NCI-H226 (cell line): Measurements from ENCODE around the gene SLC9A5.

Source experiments
- DNase-seq: peaks from one replicate; pipeline ENCODE4 v3.0.0-alpha.2; 2015

Gene SLC9A5

DNA sequence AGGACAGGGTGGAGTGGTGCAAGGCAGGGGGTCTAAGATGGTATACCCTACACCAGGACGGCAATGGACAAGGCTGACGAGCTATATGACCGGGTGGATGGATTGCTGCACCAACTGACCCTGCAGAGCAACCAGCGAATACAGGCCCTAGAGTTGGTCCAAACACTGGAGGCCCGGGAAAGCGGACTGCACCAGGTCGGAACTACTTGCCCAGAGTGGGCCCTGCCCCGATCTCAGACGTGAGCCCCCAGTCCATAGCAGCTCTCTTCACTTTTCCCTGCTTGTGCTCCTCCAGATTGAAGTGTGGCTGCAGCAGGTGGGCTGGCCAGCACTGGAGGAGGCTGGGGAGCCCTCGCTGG lies 33.6 kb downstream of the SLC9A5 start:
- no peak for DNase-seq

DNA sequence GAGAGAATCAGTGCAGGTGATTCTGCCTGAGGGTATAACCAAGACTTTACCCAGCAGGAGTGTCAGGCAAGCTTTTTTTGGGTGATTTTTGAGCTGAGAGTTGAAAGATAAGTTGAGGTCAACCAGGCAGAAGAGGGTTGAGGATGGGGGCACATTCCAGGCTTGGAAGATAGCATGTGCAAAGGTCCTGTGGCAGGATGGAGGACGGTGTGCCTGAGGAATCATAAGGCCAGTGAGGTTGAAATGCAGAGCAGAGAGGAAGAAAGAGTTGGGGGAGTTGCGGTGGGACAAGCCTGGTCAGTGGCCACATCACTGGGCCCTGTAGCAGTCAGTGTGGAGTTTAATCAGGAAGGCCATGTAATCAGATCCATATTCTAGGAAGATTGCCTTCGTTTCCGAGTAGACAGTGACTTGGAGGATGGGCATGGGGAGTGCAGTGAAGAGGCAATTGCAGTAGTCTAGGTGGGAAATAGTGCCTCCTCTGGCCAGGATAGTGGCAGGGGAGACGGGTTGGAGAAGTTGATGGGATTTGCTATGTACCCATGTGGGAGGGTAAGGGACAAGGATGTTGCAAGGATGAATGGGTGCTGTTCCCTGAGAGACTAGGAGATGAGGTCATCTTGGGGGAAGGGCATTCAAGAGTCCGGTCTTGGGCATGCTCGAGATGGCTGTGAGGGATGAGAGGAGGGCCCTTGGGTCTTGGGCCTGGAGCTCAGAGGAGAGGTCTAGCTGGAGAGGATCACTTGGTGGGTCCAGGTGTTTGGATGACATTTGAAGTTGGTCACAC lies 34.5 kb downstream of the SLC9A5 start:
- no peak for DNase-seq

DNA sequence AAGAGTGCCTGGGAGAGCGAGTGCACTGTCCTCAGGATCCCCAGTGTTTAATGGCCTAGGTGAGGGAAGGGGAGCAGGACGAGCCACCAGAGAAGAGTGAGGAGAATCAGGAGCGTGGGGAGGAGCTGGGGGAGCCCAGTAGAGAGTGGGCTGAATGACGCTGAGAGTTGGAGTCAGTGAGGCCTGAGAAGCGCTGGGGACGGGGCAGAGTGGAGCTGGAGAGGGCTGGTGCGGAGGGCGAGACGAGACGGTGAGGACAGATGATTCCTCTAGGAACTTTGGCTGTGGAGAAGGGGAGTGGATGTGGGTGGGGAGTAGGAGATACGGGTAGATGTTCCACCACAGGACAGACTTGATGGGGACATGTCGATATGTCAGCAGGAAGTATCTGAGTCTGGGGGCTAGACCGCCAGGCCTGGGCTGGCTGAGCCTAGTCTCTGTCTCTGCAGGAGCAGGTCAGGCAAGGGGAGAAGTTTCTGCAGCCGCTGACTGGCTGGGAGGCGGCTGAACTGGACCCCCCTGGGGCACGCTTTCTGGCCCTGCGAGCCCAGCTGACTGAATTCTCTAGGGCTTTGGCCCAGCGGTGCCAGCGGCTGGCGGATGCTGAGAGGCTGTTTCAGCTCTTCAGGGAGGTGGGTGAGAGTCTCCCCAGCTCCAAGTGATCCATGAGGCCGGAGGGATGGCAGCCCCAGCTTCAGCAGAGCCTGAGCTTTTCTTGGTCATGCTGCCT lies 35.2 kb downstream of the SLC9A5 start:
- DNase-seq = no peak

DNA sequence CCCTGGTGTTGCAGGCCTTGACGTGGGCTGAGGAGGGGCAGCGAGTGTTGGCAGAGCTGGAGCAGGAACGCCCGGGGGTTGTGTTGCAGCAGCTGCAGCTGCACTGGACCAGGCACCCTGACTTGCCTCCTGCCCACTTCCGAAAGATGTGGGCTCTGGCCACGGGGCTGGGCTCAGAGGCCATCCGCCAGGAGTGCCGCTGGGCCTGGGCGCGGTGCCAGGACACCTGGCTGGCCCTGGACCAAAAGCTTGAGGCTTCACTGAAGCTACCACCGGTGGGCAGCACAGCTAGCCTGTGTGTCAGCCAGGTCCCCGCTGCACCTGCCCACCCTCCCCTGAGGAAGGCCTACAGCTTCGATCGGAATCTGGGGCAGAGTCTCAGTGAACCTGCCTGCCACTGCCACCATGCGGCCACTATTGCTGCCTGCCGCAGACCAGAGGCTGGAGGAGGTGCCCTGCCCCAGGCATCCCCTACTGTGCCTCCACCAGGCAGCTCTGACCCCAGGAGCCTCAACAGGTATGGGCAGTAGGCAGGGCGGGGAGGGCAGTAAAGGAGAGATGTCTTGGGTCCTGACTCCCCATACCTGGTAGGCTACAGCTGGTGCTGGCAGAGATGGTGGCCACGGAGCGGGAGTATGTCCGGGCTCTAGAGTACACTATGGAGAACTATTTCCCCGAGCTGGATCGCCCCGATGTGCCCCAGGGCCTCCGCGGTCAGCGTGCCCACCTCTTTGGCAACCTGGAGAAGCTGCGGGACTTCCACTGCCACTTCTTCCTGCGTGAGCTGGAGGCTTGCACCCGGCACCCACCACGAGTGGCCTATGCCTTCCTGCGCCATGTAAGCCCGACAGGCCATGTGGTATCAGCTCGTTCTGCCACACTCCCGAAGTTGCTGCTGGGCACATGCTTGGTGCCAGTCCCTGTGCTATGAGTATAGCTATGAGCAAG lies 36.2 kb downstream of the SLC9A5 start:
- no peak for DNase-seq

DNA sequence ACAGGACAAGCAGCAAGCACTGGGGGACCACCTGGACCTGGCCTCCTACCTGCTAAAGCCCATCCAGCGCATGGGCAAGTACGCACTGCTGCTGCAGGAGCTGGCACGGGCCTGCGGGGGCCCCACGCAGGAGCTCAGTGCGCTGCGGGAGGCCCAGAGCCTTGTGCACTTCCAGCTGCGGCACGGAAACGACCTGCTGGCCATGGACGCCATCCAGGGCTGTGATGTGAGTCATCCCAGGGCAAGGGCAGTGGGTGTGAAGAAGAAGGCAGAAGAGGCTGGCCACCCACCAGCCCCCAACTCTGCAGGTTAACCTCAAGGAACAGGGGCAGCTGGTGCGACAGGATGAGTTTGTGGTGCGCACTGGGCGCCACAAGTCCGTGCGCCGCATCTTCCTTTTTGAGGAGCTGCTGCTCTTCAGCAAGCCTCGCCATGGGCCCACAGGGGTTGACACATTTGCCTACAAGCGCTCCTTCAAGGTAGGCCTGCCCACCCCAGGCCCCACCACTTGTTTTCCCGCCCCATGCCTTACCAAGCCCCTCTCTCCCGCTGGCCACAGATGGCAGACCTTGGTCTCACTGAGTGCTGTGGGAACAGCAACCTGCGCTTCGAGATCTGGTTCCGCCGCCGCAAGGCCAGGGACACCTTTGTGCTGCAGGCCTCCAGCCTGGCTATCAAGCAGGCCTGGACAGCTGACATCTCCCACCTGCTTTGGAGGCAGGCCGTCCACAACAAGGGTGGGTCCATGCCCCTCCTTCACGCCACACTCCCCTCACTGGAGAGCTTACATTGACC lies 37.9 kb downstream of the SLC9A5 start:
- DNase-seq = no peak

DNA sequence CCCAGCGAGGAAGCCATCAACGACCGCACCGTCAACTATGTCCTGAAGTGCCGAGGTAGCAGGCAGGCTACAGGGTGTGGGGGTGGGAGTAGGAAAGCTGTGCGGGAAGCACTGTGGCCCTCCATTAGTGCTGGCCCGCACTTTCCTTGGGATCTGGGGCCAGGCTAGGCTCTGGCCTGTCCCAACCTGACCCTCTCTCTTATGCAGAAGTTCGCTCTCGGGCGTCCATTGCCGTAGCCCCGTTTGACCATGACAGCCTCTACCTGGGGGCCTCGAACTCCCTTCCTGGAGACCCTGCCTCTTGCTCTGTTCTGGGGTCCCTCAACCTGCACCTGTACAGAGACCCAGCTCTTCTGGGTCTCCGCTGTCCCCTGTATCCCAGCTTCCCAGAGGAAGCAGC lies 39.2 kb downstream of the SLC9A5 start:
- DNase-seq = no peak

DNA sequence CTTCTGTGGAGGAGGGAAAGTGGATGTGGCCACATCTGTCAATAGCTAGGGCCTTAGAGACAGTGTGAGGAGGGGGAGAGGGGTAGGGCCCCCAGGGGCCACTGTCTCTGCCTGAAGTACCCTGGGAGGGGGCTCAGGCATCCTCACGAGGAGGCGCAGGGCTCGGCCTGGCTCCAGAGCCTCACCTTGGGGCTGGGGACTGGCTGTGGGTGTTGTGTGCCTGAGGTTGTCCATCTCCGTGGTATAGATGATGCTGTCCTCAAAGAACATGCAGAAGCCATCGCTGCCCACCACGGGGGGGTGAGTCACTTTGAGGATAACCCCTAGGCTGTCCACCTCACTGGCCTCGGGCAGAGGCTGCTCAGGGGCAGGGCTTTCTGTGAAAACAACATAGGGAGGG lies 42.7 kb downstream of the SLC9A5 start:
- DNase-seq = no peak

DNA sequence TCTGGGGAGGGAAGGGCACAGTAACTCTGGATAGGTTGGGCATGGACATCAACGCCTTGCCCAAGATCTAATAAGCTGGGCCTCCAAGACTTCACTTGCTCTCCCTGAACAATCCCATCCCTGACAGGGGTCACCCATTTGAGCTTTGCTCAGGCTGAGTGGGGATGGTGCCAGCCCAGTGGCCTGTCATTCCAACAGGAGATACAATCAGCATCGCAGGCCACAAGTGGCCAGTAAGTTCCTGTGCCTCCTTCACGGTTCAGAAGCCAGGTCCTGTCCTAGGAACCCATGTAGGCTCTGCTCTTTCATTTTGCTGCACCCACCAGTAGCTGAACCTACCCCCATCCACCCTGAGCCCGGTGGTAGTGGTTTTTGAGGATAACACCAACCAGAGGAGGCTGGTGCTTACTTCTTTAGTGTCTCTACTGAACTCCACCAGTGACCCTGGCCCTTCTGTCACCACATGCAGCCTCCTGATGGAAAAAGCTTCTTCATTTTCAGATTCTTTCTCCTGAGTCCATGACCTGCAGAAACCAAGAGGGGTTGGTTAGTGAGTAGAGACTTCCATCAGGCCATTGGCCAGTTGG lies 45.5 kb downstream of the SLC9A5 start:
- no peak for DNase-seq

DNA sequence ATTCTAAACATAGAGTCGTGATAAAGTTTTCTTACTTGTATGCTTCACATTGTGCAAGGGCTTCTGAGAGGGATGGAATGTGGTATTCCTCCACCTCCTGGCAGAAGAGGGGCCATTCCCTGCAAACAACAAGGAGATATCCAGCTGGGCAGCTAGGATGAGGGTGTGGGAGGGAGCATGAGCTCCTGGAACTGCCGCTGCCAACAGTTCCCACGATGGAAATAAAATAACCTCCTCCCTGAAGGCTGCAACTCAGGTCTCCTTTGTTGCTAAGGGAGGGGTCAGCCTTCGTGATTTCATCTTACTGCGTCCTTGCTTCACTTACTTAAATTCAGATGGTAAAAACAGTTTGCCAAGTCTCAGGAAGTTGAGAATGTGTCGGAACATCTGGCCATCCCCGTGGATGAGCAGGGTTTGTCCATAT lies 46.2 kb downstream of the SLC9A5 start:
- DNase-seq = peak; percentile 40

DNA sequence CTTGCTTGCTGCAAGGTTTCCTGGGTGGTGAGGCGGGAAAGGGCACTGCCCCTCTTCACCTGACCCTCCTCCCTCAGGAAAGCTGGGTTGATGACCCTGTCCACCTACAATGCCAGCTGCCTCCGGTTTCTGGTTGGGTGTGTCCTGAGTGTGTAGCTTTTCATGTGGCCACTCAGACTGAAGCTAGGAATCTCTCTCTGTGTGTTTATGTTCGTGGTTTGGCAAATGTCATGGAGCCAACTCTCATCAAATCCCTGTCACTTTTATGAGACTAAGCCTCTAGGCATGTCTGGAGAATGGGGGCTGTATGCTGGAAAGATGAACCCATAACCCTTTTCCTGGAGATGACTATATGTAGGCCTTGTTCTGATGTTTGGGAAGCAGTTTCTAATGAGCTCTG lies 47.6 kb downstream of the SLC9A5 start:
- DNase-seq = peak; percentile 54

DNA sequence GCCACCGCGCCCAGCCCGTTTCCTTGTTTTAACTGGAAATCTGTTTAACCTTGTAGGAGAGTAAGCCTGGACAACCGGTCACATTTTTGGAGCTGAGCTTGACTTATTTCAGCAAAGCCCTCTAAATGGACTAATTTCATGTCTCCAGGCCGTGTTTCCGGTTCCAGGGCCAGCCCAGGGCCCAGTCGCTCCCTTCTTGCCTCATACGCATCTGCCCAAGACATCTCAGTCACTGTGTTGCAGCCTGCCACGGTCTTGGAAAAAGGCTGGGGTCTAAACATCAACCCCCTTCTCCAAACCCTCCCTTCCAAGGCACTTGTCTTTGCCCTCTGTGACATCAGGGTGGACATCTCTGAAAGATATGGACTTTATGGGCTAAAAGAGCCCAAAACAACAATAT lies 49.5 kb downstream of the SLC9A5 start:
- DNase-seq = no peak

DNA sequence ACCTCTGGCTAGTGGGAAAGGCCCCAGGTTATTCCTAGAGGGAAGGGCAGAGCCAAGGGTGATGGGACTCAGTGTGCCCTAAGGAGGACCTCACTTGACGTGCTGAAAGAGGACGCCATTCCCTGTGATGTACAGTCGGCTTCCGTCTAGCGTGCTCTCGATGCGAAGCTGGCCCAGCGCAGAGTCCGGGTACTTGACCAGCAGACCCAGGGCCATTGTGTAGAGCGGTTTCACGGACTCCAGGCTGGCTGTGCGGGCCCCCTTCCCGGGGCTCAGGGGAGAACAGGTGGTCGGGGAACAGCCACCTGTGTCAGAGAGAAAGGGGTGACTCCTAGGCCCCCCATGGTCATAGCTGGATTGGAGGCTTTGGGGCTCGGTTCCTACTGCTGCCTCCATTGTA lies 50.5 kb downstream of the SLC9A5 start:
- DNase-seq = no peak

DNA sequence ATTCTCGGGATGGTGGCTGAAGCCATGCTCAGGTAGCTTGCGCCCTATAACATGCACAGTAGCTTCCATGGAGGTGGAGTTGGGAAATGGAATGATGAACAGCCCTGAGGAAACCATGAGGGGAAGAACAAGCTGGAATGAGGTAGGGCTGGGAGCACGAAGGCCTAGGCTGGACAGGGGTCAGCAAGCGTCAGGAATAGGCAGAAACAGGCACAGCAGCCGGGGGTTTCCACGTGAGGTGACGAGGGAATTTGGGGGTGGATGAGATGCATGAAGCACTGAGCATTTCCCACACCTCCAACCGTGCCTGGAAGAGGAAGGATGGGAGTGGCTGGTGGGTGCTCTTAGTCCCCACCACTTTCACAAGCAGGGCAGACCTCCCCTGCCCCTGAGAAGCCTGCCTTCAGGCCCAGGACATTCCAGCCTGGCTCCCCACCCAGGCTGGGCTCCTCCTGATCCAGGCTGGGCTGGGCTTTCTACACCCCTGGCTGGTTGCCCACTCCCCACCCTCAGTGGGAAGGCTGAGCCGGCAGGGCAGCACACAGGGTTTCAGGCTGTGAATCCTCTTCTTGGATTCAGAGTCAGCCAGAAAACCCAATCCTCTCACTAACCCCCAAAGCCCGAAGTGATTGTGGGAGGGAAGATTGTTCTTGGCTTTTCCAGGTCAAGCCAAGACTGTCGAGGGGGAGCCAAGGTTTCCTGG lies 52.5 kb downstream of the SLC9A5 start:
- no peak for DNase-seq

DNA sequence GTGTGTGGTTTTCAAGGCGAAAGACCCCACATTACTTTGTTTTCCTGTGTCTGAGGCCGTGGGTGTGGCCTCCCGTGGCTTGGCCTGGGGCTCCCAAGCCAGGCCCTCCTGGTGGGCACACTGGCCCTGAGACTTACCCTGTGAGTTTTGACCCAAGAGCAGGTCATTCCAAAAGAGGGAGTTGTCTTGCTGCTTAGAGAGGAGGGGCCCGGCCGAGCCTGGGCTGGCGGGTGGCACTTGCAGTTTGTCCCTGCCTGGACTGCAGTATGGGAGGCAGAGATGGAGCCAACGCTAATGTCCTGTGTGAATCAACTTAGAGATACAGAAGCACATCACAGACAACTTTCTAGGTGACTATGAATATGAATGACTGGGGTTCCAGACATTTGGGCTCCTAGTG lies 53.3 kb downstream of the SLC9A5 start:
- DNase-seq = no peak

DNA sequence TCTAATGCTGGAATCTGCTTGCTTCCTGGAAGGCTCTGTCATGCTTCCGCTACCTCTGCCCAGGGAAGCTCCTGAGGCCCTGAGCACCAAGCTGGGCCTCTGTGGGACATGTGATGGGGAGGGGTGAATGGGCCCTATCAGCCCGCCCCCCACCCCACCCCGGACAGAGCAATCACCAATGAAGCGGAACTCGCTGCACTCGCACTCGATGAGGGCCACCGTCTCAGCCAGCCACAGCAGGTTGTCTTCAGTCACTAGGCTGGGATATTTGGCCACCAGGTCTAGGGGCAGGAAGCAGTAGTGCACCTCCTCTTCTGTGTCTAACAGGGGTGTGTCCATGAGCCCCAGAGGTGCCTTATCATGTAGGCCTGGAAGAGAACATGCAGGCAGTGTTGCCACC lies 54.2 kb downstream of the SLC9A5 start:
- DNase-seq = no peak

DNA sequence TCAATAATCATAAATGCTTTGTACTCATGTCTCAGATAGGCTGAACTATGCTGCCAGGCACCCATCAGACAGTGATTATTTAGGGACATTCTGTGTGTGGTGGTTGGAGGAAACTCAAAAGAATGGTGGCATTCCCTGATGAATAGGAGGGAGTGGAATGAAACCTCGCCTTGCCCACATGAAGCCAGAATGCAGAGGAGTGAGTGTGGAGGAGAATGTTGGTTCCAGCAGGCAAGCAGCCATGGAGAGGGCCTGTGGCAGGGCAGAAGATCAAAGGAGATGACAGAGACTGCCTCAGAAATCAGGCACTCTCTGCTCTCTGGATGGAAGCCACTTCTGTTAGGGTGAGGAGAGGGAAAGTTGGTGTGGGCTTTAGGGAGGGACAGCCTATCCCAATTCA lies 55.2 kb downstream of the SLC9A5 start:
- DNase-seq = peak; percentile 24

DNA sequence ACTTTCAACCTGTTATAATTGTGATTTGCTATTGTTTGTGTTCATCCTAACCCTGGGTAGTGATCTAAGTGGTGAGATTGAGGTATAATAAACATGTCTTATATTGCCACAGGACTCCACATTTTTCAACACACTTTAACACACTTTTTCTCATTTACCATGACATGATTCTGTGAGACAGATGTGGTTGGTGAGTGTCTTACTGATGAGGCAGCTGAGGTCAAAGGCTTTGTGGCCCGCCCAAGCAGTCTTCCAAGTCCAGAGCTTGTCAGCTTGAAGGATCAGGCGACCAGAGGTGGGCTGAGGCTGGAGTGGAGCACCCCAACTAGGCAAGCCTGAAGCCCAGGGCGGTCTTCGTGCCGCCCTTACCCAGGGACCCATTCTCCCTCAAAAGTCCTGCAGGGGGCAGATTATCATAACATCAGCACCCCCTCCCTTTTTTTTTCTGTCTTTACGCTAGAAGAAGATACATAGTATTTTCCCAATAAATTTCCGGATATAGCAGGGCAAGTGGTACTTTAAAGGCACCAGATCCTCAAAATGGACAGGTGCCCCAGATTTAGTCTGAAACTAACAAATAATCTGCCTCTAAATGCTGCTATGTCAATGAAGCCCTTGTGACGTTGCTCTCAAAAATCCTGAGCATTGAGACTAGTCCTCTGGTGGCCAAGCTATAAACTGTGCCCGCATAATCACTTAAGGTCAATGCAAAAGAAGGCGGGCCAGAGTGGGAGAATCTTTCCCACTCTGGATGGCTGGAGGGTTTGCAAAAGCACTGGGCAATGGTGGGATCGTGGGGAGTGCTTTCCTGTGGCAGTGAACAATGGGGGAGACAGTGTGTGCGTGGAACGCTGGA lies 56.7 kb downstream of the SLC9A5 start:
- no peak for DNase-seq

DNA sequence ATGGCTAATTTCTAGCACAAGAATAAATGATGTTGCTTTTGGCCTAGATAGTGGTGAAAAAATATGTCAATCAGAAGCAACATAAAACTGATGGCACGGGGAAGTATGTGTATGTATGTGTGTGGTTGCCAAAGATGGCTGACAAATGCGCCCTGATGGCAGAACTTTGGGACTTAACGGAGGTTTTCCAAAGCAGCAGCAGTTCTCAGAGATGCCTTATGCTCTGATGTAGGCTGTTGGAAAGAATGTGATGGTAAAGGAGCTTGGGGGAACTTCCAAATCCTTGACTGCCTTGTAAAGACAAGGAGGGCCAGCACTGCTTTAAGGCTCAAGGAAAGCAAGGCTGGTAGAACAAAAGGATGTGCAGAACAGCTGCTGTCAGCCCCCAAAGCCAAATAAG lies 61.8 kb downstream of the SLC9A5 start:
- DNase-seq = no peak

DNA sequence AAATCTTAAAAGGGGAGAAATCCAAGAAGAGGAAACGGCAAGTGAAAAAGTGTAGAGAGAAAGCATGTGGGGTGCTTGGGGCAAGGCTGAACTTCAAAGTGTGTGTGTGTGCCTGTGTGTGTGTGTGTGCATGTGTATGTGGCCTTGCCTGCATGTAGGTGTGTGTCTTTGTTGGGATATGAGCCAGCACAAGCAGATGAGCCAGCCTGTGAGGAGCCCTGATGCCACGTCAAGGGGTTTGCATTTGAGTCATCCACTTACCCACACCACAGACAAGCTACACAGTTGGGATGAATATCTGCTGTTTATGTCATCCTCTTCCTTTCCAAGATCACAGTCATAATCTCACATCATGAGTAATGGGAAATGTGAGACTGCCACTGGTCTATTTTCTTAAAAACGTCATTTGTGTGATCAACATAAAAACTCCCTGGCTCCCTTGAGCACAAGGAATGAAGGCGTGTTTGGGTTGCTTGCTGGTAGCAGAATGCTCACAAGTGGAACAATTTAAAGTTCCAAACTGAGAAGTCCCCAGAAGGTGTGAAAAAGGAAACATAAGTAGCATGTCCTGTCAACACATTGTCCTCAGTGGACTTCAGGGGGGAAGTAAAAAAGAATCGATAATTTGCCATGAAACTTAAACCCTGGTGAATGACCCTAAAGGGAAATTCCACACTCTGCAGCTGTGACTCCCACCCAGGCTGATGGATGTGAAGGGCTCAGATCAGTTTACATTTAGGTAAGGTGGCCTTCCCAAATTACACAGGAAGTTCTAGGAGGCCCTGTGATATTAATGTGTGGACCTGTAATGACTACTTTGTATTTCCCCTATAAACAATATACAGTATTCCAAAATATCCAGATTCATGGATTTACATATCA lies 63.1 kb downstream of the SLC9A5 start:
- DNase-seq = peak; percentile 98

DNA sequence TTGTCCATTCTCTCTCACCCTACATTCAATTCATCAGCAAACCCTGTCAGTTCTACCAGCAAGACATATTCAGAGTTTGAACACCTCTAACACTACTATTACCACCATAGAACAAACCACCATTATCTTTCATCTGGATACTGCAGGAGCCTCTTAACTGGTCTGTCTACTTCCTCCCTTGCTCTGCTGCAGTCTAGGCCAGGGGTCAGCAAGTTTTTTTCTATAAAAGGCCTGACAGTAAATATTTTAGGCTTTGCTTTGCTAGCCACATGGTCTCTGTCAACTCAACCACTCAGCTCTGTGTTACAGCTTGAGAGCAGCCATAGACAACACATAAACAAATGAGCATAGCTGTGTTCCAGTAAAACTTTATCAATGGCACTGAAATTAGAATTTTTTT lies 63.9 kb downstream of the SLC9A5 start:
- no peak for DNase-seq
